Loucy (cell line): ENCODE results near the gene ZBTB1.
A peak's percentile ranks its signal among the peaks of the same experiment; 100 is the strongest.

Experiments
- H2AFZ ChIP-seq: fragments of 200-600 bp; sonication (generic); 2 replicates; pipeline ENCODE4 v1.6.0; 2016; ENCODE audit warnings: antibody characterized with exemption, mild to moderate bottlenecking, low read length, moderate library complexity
- H3F3A ChIP-seq: fragments of 200-600 bp; 2 replicates; pipeline ENCODE4 v1.6.0; 2016; ENCODE audit warnings: antibody characterized with exemption, low read depth, mild to moderate bottlenecking
- H3K27me3 ChIP-seq: fragments of 200-600 bp; sonication (generic); 2 replicates; pipeline ENCODE4 v1.6.1; 2014; ENCODE audit warnings: low read length, mild to moderate bottlenecking; ENCODE audit not compliant: insufficient read depth, poor library complexity, severe bottlenecking
- H3K36me3 ChIP-seq: fragments of 200-600 bp; sonication (generic); 2 replicates; pipeline ENCODE4 v1.6.1; 2016; ENCODE audit warnings: low read length; ENCODE audit not compliant: insufficient read depth
- H3K4me1 ChIP-seq: fragments of 200-600 bp; sonication (generic); 2 replicates; pipeline ENCODE4 v1.5.1; 2014; ENCODE audit warnings: low read length, mild to moderate bottlenecking; ENCODE audit not compliant: insufficient read depth, poor library complexity, severe bottlenecking
- H3K4me2 ChIP-seq: fragments of 200-600 bp; sonication (generic); 2 replicates; pipeline ENCODE4 v1.6.0; 2014; ENCODE audit warnings: antibody characterized with exemption, low read length, low read depth, mild to moderate bottlenecking; ENCODE audit not compliant: poor library complexity, severe bottlenecking
- H3K4me3 ChIP-seq: fragments of 200-600 bp; sonication (generic); 2 replicates; pipeline ENCODE4 v1.5.1; 2014; ENCODE audit warnings: low read length, mild to moderate bottlenecking, mixed read lengths; ENCODE audit not compliant: poor library complexity, severe bottlenecking
- H3K79me2 ChIP-seq: fragments of 200-600 bp; sonication (generic); 2 replicates; pipeline ENCODE4 v1.6.1; 2014; ENCODE audit warnings: low read length; ENCODE audit not compliant: insufficient read depth
- H3K9ac ChIP-seq: fragments of 200-600 bp; sonication (generic); 2 replicates; pipeline ENCODE4 v1.6.0; 2014; ENCODE audit warnings: mild to moderate bottlenecking, low read depth, low read length, moderate library complexity; ENCODE audit not compliant: poor library complexity, severe bottlenecking
- H3K9me2 ChIP-seq: fragments of 200-600 bp; sonication (generic); replicated peaks from 2 replicates; pipeline ENCODE4 v1.6.1; 2016; ENCODE audit warnings: low read depth, low read length, mixed read lengths
- H3K9me3 ChIP-seq: fragments of 200-600 bp; sonication (generic); 2 replicates; pipeline ENCODE4 v1.6.1; 2014; ENCODE audit warnings: mild to moderate bottlenecking, antibody characterized with exemption, low read length, low read depth; ENCODE audit not compliant: insufficient read depth
- H4K20me1 ChIP-seq: fragments of 200-600 bp; sonication (generic); 2 replicates; pipeline ENCODE4 v1.6.0; 2014; ENCODE audit warnings: antibody characterized with exemption, low read length, mild to moderate bottlenecking; ENCODE audit not compliant: insufficient read depth, poor library complexity, severe bottlenecking
- CTCF ChIP-seq: fragments of 200-600 bp; sonication (generic); conservative IDR thresholded peaks from 2 replicates; pipeline ENCODE4 v1.5.1; 2014; ENCODE audit warnings: mild to moderate bottlenecking, antibody characterized with exemption, low read length
- EZH2phosphoT487 ChIP-seq: fragments of 200-600 bp; IDR thresholded peaks from 2 replicates; pipeline ENCODE4 v1.6.1; 2018; ENCODE audit warnings: antibody characterized with exemption, mild to moderate bottlenecking, moderate library complexity, borderline replicate concordance

Gene ZBTB1

GRCh38 chr14:64504310-64504896, at the start of gene ZBTB1:
TSS of gene ZBTB1 (plus strand) at chr14:64504770. CDS start at chr14:64521505, 16,735 bp downstream.
- H3K9me3 ChIP-seq = no peaks in the 10 kb centered on the region
- peaks cover 64% of the 10 kb centered on the region for H4K20me1 ChIP-seq
- H3F3A ChIP-seq = peaks cover 10% of the 10 kb centered on the region; the same call in 1 of the 2 replicates
- TF ChIP-seq EZH2phosphoT487 (no peak), CTCF (no peak)
- H3K4me3 ChIP-seq = peak within 1 kb of the TSS; percentile 80
- H3K4me2 ChIP-seq = peak within 1 kb of the TSS; percentile 99
- H2AFZ ChIP-seq = peak within 1 kb of the TSS; percentile 61
- peaks cover 85% of the 10 kb centered on the region for H3K79me2 ChIP-seq
- H3K9ac ChIP-seq = peak within 1 kb of the TSS; percentile 98
- no peaks in the 10 kb centered on the region for H3K36me3 ChIP-seq
- no peaks in the 10 kb centered on the region for H3K27me3 ChIP-seq
- no peaks in the 10 kb centered on the region for H3K9me2 ChIP-seq
- H3K4me1 ChIP-seq = peaks cover 60% of the 10 kb centered on the region

GRCh38 chr14:64459405-64460136, 45.0 kb upstream of the ZBTB1 start:
- H3K79me2 ChIP-seq = 0 out of 2 replicates have a peak, but pooled peaks cover under 1% of the 10 kb centered on the region
- H3K4me3 ChIP-seq = no peak overlapping the region
- no peak for TF ChIP-seq EZH2phosphoT487
- TF ChIP-seq CTCF = no peak
- peaks cover 7% of the 10 kb centered on the region for H3K4me1 ChIP-seq
- no peaks in the 10 kb centered on the region for H3K9me2 ChIP-seq
- no peak overlapping the region for H3K9ac ChIP-seq
- no peak overlapping the region for H2AFZ ChIP-seq
- no peaks in the 10 kb centered on the region for H3K27me3 ChIP-seq
- H3K36me3 ChIP-seq = peaks cover 19% of the 10 kb centered on the region; the same call in 1 of the 2 replicates
- no peak overlapping the region for H3K4me2 ChIP-seq
- no peaks in the 10 kb centered on the region for H4K20me1 ChIP-seq
- no peaks in the 10 kb centered on the region for H3F3A ChIP-seq
- H3K9me3 ChIP-seq = no peaks in the 10 kb centered on the region

DNA sequence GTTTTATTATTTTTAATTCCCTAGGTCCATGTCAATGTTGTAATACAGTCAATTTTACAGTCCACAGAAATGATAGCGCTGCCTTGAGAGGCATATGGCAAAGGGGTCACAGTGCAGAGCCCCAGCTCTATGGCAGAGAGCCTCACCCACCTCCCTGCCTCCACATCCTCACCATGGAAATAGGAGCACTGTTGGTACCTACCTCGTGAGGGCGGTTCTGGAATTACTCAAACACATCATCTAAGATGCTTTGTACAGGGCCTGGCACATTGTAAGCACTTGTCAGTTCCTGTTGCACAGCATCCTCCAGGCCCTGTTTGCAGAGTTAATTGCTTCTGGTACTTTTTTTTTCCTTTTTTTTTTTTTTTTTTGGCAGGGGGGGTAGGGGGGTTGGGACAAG, 43.3 kb upstream of the ZBTB1 start:
- H3K4me3 ChIP-seq = no peak overlapping the region
- peaks cover 9% of the 10 kb centered on the region; the same call in 1 of the 2 replicates for H3K79me2 ChIP-seq
- H3K9ac ChIP-seq = no peak overlapping the region
- H4K20me1 ChIP-seq = no peaks in the 10 kb centered on the region
- H3K9me3 ChIP-seq = no peaks in the 10 kb centered on the region
- H3F3A ChIP-seq = no peaks in the 10 kb centered on the region
- no peak overlapping the region for H3K4me2 ChIP-seq
- H3K36me3 ChIP-seq = peaks cover 6% of the 10 kb centered on the region; the same call in 1 of the 2 replicates
- H3K27me3 ChIP-seq = no peaks in the 10 kb centered on the region
- no peak overlapping the region for H2AFZ ChIP-seq
- TF ChIP-seq CTCF = no peak
- no peak for TF ChIP-seq EZH2phosphoT487
- peaks cover 18% of the 10 kb centered on the region for H3K4me1 ChIP-seq
- no peaks in the 10 kb centered on the region for H3K9me2 ChIP-seq
